Fibroblast of skin of abdomen (primary cell): ENCODE results near the gene VEPH1. TPM values are rescaled to one million over a fixed set of nuclear protein-coding genes. Genes with fewer than 3 reads are reported as not detected.

Experiments
- DNase-seq: peaks from one replicate; pipeline ENCODE4 v3.0.0-alpha.2; 2013
- polyA plus RNA-seq, 2 experiments: library from polyadenylated mRNA; unstranded; fragments of 120-200 nt; gene quantifications; one replicate each; pipeline ENCODE4 v1.2.1, GENCODE V29; 2013; ENCODE audit not compliant: insufficient read length in 2 of 2

The VEPH1 gene
- polyA plus RNA-seq (2013, experiment 1 of 2; ENCODE audit: insufficient read length) = 16.8 TPM
- 15.6 TPM for polyA plus RNA-seq (2013, experiment 2 of 2; ENCODE audit: insufficient read length)

DNA sequence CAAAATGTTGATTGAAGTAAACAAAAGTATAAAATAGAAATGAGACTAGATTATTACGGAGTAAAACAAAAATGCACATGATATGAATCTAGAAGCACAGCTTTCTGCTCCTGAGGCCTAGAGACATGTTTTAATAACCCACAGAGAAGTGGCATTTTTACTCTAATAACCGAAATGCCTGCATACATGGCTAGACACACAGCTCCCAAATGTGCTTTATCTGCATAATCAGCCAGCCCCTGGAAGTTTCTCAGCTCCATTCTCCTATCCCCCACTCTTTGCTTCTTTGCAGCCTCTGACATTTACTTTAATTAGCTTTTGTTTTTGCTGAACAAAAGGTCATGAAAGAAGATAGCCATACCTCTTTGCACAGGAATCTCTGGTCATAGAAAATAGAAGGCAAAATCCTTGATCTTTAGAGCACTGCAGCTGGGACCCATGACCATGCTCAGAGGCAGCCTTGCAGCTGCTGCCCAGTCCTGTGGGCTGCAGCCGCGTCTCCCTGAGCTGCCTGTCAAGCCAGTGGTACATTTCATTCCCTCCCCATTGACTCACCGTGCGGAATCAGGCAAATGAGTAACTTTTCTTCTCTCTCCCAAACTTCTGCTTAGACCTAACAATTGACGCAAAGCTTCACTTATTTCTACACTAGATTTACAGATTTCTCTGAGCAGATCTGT lies at the start of gene VEPH1:
Gene VEPH1 (minus strand): TSS at position 501 of the 680 bp plus-strand sequence. CDS start 8,067 bp downstream, outside the sequence.
- peak; percentile 68 for DNase-seq

GRCh38 chr3:157551961-157552360 lies 48.7 kb upstream of the VEPH1 start:
- DNase-seq = no peak

DNA sequence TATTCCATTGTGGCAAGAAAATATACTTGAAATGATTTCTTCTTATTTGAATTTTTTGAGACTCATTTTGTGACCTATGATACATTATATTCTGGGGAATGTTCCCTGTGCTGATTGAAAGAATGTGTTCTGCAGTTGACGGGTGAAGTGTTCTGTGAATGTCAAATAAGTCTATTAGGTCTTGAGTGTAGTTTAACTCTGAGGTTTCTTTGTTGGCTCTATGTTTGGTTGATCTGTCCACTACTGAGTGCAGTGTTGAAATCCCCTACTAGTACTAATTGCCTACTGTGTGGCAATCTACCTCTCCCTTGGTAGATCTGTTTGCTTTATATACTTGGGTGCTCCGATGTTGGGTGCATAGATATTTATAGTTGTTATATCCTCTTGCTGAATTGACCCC lies 46.3 kb upstream of the VEPH1 start:
- DNase-seq = no peak

- peak; percentile 39 for DNase-seq
These were observed 41.4 kb upstream of the VEPH1 start for GRCh38 chr3:157544501-157545130.

DNA sequence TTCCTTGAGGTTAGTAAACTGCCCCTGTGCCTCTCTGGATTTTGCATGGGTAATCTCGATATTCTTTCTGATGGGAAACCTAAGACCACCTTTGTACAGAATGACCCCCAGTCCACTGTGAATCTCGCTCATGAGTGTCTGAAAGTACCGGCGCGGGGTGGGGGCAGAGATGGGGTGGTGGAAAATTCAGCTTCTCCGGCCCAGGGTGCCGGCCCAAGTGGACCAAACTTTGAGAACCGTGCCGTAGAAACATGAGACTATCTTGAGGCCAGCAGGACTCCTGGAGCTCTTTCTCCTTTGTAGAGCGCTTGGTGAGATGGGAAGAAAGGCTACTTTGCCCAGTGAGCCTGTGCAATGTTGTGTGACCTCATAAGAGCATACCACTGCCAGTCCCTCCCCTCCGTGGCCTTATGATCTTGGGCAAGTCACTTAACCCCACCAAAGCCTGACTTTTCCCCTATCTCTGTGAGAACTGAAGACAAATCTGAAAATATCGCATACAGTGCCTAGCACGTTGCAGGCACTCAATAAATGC lies 40.4 kb upstream of the VEPH1 start:
- DNase-seq = no peak

GRCh38 chr3:157542711-157543500 lies 39.7 kb upstream of the VEPH1 start:
- peak; percentile 76 for DNase-seq

GRCh38 chr3:157541506-157542236 lies 38.5 kb upstream of the VEPH1 start:
- DNase-seq = no peak

DNA sequence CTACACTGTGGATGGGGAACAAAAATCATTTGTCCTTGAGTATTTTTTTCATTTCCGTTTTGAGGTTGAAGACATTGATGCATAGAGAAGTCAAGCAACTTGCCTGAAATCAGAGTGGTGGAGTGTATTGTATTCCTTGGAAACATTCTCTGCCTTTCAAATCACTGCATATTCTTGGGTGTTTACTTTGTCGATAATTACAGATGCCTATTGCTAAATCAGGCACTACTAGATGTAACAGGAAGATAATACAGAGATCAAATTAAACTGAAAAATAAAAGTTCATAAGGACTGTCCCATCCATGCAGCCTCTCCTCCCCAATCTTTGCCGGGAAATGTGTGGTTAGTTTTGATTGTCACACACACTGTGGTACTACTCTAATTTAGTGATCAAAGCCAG lies 37.4 kb upstream of the VEPH1 start:
- DNase-seq = no peak

DNA sequence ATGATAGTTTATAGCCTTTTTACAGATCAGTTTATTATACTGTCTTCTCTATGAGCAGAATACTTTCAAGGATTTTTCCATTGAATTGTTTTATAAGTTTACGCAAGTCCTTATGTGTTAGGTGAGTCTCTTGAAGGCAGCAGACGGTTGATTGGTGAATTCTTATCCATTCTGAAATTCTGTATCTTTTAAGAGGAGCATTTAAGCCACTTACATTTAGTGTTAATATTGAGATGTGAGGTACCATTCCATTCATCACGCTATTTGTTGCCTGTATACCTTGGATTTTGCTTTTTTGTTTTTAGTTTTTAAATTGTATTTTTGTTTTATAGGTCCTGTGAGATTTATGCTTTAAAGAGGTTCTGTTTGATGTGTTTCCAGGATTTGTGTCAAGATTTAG lies 32.5 kb upstream of the VEPH1 start:
- no peak for DNase-seq

DNA sequence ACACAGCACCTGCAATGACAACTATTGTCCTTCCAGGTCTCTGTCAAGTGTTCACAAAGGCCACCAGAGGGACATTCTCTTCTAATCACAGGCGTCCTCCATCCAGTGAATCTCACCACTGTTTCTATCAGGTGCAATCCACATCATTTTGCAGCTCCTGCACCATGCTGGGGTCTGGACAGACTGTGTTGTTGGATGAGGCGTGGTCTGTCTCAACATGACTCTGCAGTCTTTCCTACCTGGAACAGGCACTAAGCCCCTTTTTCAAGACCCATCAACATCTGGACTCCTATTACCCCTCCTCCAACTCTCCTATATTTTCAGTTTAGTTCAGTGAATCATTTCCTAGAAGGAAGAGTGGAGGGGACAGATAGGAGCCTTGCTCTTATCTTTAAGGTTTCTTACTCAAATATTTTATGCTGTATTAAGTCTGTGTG lies 31.5 kb upstream of the VEPH1 start:
- DNase-seq = no peak

GRCh38 chr3:157533298-157534070 lies 30.3 kb upstream of the VEPH1 start:
- peak; percentile 91 for DNase-seq

DNA sequence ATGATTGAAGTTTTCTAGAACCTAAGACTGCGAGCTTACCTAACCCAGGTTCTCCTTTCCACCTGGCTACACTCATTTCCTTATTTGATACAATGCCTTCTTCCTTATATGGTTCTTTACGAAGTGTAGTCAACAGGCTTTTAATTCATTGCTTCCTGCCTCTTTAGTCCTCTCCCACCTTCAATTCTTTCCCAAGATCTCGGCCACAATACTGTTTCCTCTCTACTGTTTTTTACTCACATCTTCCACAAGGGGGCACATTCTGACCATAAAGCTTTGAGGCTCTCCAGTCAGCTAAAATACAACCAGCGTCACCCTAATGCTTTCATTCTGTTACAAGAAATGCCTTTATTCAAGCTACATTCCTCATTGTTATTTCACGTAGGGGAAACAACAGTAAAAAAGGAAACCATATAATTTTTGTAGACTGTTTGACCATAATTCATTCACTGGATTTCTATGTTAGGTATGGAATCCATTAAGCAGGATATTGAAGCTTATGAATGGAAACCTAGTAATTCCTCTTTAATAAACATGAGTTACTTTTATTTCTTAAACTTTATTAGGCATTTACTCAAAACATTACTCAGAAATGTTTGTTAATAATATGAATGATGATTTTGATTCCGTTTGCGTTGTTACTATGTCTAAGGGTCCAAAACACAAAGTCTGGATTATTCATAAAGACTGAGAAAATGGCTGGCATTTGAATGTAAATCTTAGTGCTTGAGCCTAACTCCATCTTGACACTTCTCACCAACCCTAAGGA lies 29.5 kb upstream of the VEPH1 start:
- peak; percentile 94 for DNase-seq

DNA sequence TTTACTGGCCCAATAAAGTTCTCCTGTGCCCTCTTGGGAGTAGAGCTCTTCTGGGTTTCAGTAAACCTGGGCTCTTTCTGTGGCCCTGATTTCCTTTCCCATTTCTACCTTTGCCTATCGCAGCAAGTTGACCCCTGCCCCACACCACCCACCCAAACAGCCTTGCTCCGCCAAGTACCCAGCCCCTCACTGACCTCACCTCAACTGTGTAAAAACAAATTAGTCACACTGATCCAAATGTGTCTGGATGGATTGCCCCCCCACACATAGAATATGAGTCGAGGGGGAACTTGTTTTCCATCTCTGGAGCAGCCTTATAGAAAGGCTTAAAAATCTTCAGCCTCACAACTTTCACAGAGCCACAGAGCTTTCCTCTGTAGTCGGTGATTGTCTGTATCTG lies 28.6 kb upstream of the VEPH1 start:
- DNase-seq = peak; percentile 33

- peak; percentile 37 for DNase-seq
These were observed 28.1 kb upstream of the VEPH1 start for GRCh38 chr3:157531301-157531660.

GRCh38 chr3:157530637-157531300 lies 27.6 kb upstream of the VEPH1 start:
- peak; percentile 52 for DNase-seq

DNA sequence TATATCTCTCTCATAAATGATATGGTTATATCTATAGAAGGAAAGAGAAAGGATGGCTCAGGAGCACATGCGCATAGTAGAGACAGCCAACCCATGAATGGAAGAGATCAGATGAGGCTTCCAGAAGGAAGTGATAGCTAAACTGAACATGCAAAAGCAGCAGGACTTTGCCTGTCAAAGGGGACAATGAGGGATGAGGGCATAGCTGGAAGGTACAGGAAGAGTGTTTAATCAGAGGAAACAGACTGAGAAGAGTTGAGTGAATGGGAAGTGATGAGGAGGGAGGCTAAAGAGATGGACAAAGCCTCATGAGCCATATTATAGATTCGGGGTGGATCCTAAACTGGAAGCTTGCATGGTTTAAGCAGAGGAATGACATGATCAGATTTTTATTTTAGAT lies 26.5 kb upstream of the VEPH1 start:
- DNase-seq = no peak

DNA sequence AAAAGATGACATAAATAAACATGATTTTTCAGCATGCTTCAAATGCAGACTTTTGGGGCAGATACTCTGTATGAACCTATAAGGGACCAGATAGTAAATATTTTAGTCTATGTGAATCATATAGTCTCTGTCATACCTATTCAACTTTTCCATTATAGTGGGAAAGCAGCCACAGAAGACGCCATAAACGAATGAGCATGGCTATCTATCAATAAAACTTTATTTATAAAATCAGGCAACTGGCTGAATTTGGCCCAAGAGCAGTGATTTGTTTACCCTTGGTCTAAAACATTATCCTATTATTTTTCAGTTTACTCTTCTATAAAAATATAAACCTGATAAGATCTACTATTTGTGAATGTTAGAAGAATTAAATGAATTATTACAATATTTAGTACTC lies 25.9 kb upstream of the VEPH1 start:
- no peak for DNase-seq

GRCh38 chr3:157527131-157527881 lies 24.1 kb upstream of the VEPH1 start:
- DNase-seq = peak; percentile 62

DNA sequence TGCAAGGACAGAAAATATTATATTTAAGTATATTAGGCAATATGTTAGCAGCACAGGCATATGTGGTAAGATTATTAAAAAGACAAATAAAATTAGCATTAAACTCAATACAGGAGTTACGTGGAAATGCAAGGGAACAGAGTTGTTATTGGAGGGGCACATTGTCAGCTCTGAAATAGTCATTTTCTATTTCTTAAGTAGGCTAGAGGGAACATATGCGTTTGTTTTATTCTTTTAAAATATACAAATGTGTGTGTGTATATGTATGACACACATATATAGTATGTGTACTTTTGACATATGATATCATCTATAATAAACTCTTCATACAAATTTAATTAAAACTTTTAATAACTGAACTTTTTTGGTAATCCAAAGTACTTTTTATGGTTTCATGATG lies 22.8 kb upstream of the VEPH1 start:
- no peak for DNase-seq

DNA sequence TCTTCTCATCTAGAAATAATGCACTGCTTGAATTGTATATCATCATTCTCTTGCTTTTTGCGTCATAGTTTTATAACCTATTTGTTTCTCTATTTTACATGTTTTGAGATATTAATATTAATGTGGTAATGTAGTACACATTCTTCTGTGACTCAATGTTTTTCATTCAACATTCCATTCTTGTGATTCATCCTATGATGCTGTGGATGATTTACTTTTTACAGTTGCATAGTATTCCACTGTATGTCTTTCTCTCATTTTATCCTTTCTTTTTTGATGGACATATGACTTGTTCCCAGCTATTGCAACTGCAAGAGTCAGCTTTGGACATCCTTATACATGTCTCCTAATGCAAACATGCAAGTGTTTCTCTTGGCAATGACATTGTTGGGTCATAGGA lies 20.6 kb upstream of the VEPH1 start:
- no peak for DNase-seq
